CD14-positive monocyte (primary cell): ENCODE data around the gene PELI1. TPM values are rescaled to one million over a fixed set of nuclear protein-coding genes. Genes with fewer than 3 reads are reported as not detected.

Experiments used
- DNase-seq, 3 donors: peaks; one replicate each; pipeline ENCODE4 v3.0.0-alpha.2; 2011 to 2022
- H2AFZ ChIP-seq: 2 replicates; pipeline ENCODE4 v1.6.0; 2012; ENCODE audit warnings: mild to moderate bottlenecking, low read depth, low read length, inconsistent platforms; ENCODE audit not compliant: insufficient read depth, poor library complexity, severe bottlenecking
- H3K27ac ChIP-seq, 2 donors: 1 replicate in 1 of 2; 2 replicates in 1 of 2; pipeline ENCODE4 v1.5.1; 2012 to 2013; ENCODE audit warnings: low read length in 2 of 2, control low read depth in 1 of 2, inconsistent platforms in 1 of 2, low read depth in 1 of 2, mild to moderate bottlenecking in 1 of 2
- H3K27me3 ChIP-seq, 2 donors: one replicate each; pipeline versions ENCODE4 v1.6.0 to v1.6.1; 2011 to 2013; ENCODE audit warnings: low read length in 2 of 2; ENCODE audit not compliant: control insufficient read depth in 2 of 2, insufficient read depth in 2 of 2
- H3K36me3 ChIP-seq, 2 donors: replicated peaks in 1 of 2; 1 replicate in 1 of 2; 2 replicates in 1 of 2; pipeline versions ENCODE4 v1.5.1 to v1.6.1; 2012 to 2013; ENCODE audit warnings: low read length in 2 of 2, control low read depth in 1 of 2, inconsistent platforms in 1 of 2, mild to moderate bottlenecking in 1 of 2; ENCODE audit not compliant: insufficient read depth in 2 of 2, control insufficient read depth in 1 of 2
- H3K4me1 ChIP-seq, 2 donors: 1 replicate in 1 of 2; 2 replicates in 1 of 2; pipeline versions ENCODE4 v1.5.1 to v1.6.1; 2012 to 2013; ENCODE audit warnings: low read length in 2 of 2, control low read depth in 1 of 2, inconsistent platforms in 1 of 2, mild to moderate bottlenecking in 1 of 2, moderate library complexity in 1 of 2; ENCODE audit not compliant: insufficient read depth in 2 of 2, control insufficient read depth in 1 of 2
- H3K4me2 ChIP-seq: replicated peaks from 2 replicates; pipeline ENCODE3; 2012; ENCODE audit warnings: low read length, moderate library complexity, mild to moderate bottlenecking; ENCODE audit not compliant: poor library complexity, severe bottlenecking; ENCODE audit errors: extremely low read depth
- H3K4me3 ChIP-seq, 3 experiments: fragments of 200-600 bp in 1 of 3; sonication (generic) in 1 of 3; replicated peaks in 1 of 3; 1 replicate in 2 of 3; 2 replicates in 1 of 3; pipeline ENCODE4 v1.5.1; 2011 to 2013; ENCODE audit warnings: low read length in 3 of 3, mild to moderate bottlenecking in 3 of 3, control low read depth in 2 of 3, low read depth in 2 of 3, inconsistent platforms in 1 of 3, moderate library complexity in 1 of 3
- H3K79me2 ChIP-seq: 2 replicates; pipeline ENCODE4 v1.6.0; 2012; ENCODE audit warnings: mild to moderate bottlenecking, control low read depth, inconsistent platforms, low read length, moderate library complexity; ENCODE audit not compliant: insufficient read depth
- H3K9ac ChIP-seq: 2 replicates; pipeline ENCODE4 v1.6.0; 2017; ENCODE audit warnings: low read length, mild to moderate bottlenecking; ENCODE audit not compliant: insufficient read depth, poor library complexity, severe bottlenecking
- H3K9me3 ChIP-seq, 2 donors: replicated peaks in 1 of 2; 1 replicate in 1 of 2; 2 replicates in 1 of 2; pipeline versions ENCODE4 v1.5.1 to v1.6.1; 2012 to 2013; ENCODE audit warnings: low read length in 2 of 2, control low read depth in 1 of 2; ENCODE audit not compliant: control insufficient read depth in 1 of 2, insufficient read depth in 1 of 2
- H4K20me1 ChIP-seq: 2 replicates; pipeline ENCODE4 v1.6.0; 2012; ENCODE audit warnings: mild to moderate bottlenecking, low read length, control low read depth, moderate library complexity; ENCODE audit not compliant: insufficient read depth
- H3K27ac Mint-ChIP-seq, 7 donors: one replicate each; pipeline ENCODE4 v1.8.0; 2020; ENCODE audit warnings: mild to moderate bottlenecking in 7 of 7, mixed read lengths in 7 of 7, moderate library complexity in 6 of 7, inconsistent platforms in 2 of 7
- H3K27me3 Mint-ChIP-seq, 3 donors: one replicate each; pipeline ENCODE4 v1.8.0; 2021 to 2022; ENCODE audit warnings: low read depth in 3 of 3, mild to moderate bottlenecking in 3 of 3, mixed read lengths in 3 of 3, moderate library complexity in 3 of 3, inconsistent platforms in 1 of 3
- H3K36me3 Mint-ChIP-seq, 2 donors: one replicate each; pipeline ENCODE4 v1.8.0; 2020; ENCODE audit warnings: mixed read lengths in 2 of 2, inconsistent platforms in 1 of 2, mild to moderate bottlenecking in 1 of 2
- H3K4me1 Mint-ChIP-seq: one replicate; pipeline ENCODE4 v1.8.0; 2020; ENCODE audit warnings: mild to moderate bottlenecking, mixed read lengths
- H3K4me3 Mint-ChIP-seq, 2 donors: one replicate each; pipeline ENCODE4 v1.8.0; 2020; ENCODE audit warnings: mild to moderate bottlenecking in 2 of 2, mixed read lengths in 2 of 2, moderate library complexity in 1 of 2
- H3K9me3 Mint-ChIP-seq, 7 donors: one replicate each; pipeline ENCODE4 v1.8.0; 2020 to 2022; ENCODE audit warnings: mixed read lengths in 7 of 7, mild to moderate bottlenecking in 6 of 7, moderate library complexity in 6 of 7, inconsistent platforms in 2 of 7
- CTCF ChIP-seq: fragments of 200-600 bp; IDR thresholded peaks from one replicate; pipeline ENCODE4 v1.8.0; 2022; ENCODE audit warnings: antibody characterized with exemption, mild to moderate bottlenecking
- WGBS: methylation state at CpG from one replicate; pipeline ENCODE4 v1.1.5; 2013; ENCODE audit warnings: missing lambda C conversion rate; ENCODE audit not compliant: insufficient coverage; 5-methylcytosine and 5-hydroxymethylcytosine counted together
- intact Hi-C, 2 donors: fragments of 100-400 bp; cut with micrococcal nuclease; formaldehyde crosslinking; loops; one replicate each; pipeline versions ENCODE4 v1.15.0 to v1.15.1; 2023
- polyA plus RNA-seq, 3 donors: library from polyadenylated mRNA; depleted of rRNA in 1 of 3; unstranded in 2 of 3; stranded (reverse) in 1 of 3; fragments of 300-500 nt in 2 of 3; fragments of >200 nt in 1 of 3; fragmentation: Illumina TruSeq in 2 of 3; gene quantifications; 1 replicate in 2 of 3; 2 replicates in 1 of 3; pipeline ENCODE4 v1.2.3, GENCODE V29; 2012 to 2021

The PELI1 gene
- polyA plus RNA-seq, 3 donors: 44.7 to 106 (median 53.6) TPM

DNA sequence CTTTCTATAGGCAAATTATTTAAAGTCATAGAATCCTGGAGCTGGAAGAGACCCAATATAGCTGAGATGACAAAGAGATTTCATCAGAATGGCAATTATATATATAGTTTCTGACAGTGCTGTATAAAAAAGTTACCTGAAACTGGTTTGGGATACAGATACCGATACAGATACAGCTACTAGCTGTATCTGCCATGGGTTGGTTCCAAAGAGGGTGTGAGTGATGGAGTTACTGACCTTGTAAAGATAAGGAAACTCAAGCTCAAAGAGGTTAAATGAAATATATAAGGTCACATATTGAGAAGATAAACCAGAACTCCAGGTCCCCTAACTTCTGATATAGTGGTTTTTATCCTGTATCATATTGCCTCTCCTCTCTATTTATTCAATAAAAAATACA lies 10.9 kb downstream of the PELI1 start:
- no peak overlapping the region for H3K4me3 ChIP-seq

DNA sequence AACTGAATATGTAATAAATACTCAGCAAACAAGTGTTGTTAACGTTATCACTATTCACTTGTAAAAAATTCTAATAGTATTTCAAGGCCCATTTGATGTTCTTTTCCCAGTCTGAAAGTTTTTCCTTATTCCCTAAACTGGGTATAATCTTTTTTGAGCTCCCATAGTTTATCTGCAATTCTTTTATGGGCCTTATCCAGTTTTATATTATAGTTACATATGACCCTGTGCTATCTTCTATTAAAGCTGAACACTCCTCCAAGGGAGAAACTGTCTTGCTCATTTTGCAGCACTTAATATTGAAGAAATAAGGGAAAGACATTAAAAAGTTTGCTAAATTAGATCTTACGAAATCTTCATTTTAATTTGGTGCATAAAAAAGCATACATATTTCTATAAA lies 13.9 kb downstream of the PELI1 start:
- Mint-ChIP-seq H3K27me3 (no peaks in the 10 kb centered on the region), H3K4me1 (peaks cover 23% of the 10 kb centered on the region)

More for the DNA sequence above, 10.9 kb downstream of the PELI1 start:
- H3K27me3 Mint-ChIP-seq: no peaks in the 10 kb centered on the region
- peaks cover 100% of the 10 kb centered on the region for H4K20me1 ChIP-seq
- H3K9me3 Mint-ChIP-seq: no peaks in the 10 kb centered on the region
- H3K27ac ChIP-seq: no peak overlapping the region
- H3K27ac Mint-ChIP-seq: peak overlapping the region in 1 of 7 donors; percentile 23
- peaks cover 37% of the 10 kb centered on the region for H3K4me1 Mint-ChIP-seq
- TF ChIP-seq CTCF: no peak
- H2AFZ ChIP-seq: no peak overlapping the region
- H3K36me3 ChIP-seq: peaks cover 0 to 17% of the 10 kb centered on the region in 2 donors
- intact Hi-C loops: loop anchor here (10.0 kb wide), 2 partner anchors 141 to 191 kb away; no protein-coding TSS in a partner anchor
- no CpG with 5 or more reads among the region's 1 CpG for WGBS
- H3K36me3 Mint-ChIP-seq: peaks cover 39 to 44% of the 10 kb centered on the region in 2 donors
- H3K4me3 Mint-ChIP-seq: no peak overlapping the region
- H3K9me3 ChIP-seq: no peaks in the 10 kb centered on the region
- peaks cover 98% of the 10 kb centered on the region for H3K79me2 ChIP-seq
- H3K4me2 ChIP-seq: no peak overlapping the region
- DNase-seq: no peak
- H3K4me1 ChIP-seq: peaks cover 13 to 17% of the 10 kb centered on the region in 2 donors
- H3K9ac ChIP-seq: no peak overlapping the region
- H3K27me3 ChIP-seq: no peaks in the 10 kb centered on the region

More for the DNA sequence above, 13.9 kb downstream of the PELI1 start:
- DNase-seq: no peak
- no peak overlapping the region for H3K27ac ChIP-seq
- H3K79me2 ChIP-seq: peaks cover 97% of the 10 kb centered on the region
- Mint-ChIP-seq H3K4me3 (no peak overlapping the region), H3K27ac (no peak overlapping the region), H3K36me3 (peaks cover 32 to 52% of the 10 kb centered on the region in 2 donors), H3K9me3 (no peaks in the 10 kb centered on the region)
- WGBS: no CpG with 5 or more reads among the region's 2 CpGs
- no peak overlapping the region for H2AFZ ChIP-seq
- no peak overlapping the region for H3K4me3 ChIP-seq
- no peak overlapping the region for H3K9ac ChIP-seq
- no peak overlapping the region for H3K4me2 ChIP-seq
- no peak for TF ChIP-seq CTCF
- no peaks in the 10 kb centered on the region for H3K9me3 ChIP-seq
- intact Hi-C loops: loop anchor here (10.0 kb wide), 2 partner anchors 144 to 194 kb away; no protein-coding TSS in a partner anchor
- no peaks in the 10 kb centered on the region for H3K27me3 ChIP-seq
- H3K36me3 ChIP-seq: peaks cover 0 to 17% of the 10 kb centered on the region in 2 donors
- H3K4me1 ChIP-seq: no peaks in the 10 kb centered on the region
- H4K20me1 ChIP-seq: peaks cover 100% of the 10 kb centered on the region
